ENCODE results near the gene MAP2K4.

- no peak for TF ChIP-seq CTCF (IDR thresholded peaks at IDR 0.05 in 4 of 5, conservative IDR thresholded peaks at IDR 0.05 in 1 of 5)
- no peak for TF ChIP-seq POLR2A (IDR thresholded peaks at IDR 0.05)
Measured at GRCh38 chr17:12047681-12048376, 27.2 kb downstream of the MAP2K4 start.
